Measurements from ENCODE around the gene HIF1A. TPM values are rescaled to one million over a fixed set of nuclear protein-coding genes. Genes with fewer than 3 reads are reported as not detected.

HIF1A gene
- total and polyA plus RNA-seq, 12 donors, result 47.2 to 531 (median 331) TPM

- TF ChIP-seq POLR2A (IDR thresholded peaks at IDR 0.05), result no peak
- no peak for TF ChIP-seq CTCF (IDR thresholded peaks at IDR 0.05)
- intact Hi-C loops (cut with DNase I), result loop anchor here (10.0 kb wide), 1 partner anchor 215 kb away; no protein-coding TSS in a partner anchor
- H3K9me3 ChIP-seq (replicated peaks in 1 of 3), result no peaks in the 10 kb centered on the region
These were observed 5.3 kb upstream of the HIF1A start for GRCh38 chr14:61690039-61690438.

DNA sequence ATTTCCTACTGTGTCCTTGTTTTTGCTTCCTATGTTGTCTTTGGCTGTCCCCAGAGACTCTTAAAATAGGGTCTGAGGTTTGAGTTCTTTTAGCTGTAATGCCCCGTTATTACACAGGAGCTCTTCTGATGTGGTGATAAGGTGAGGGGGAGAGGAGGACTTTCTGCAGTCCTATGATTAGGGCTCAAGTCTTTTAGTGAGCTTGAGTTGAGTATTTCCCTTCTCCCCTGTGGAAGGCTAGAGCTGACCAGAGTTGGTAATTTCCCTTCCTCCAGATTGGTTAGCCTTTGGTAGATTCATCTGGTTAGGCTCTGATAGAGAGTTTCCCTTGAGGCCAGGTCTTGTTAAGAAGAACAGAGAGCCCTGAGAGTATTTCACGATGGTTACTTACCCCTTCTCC, 4.3 kb upstream of the HIF1A start:
- H3K27ac ChIP-seq, result no peak overlapping the region
- WGBS, 4 donors, result 63 to 83% (median 81%) methylated on average over 2 of the region's 2 CpGs

More at GRCh38 chr14:61690039-61690438, 5.3 kb upstream of the HIF1A start:
- Histone ChIP-seq H3K27me3 (no peaks in the 10 kb centered on the region), H3K36me3 (replicated peaks in 1 of 2) (no peaks in the 10 kb centered on the region), H3K27ac (no peak overlapping the region), H3K4me3 (no peak overlapping the region), H3K4me1 (replicated peaks in 1 of 2) (peaks cover 3 to 7% of the 10 kb centered on the region in 2 donors)
- WGBS, 4 donors, result 49 to 59% (median 54%) methylated on average over 3 of the region's 3 CpGs
- no peak for DNase-seq

DNA sequence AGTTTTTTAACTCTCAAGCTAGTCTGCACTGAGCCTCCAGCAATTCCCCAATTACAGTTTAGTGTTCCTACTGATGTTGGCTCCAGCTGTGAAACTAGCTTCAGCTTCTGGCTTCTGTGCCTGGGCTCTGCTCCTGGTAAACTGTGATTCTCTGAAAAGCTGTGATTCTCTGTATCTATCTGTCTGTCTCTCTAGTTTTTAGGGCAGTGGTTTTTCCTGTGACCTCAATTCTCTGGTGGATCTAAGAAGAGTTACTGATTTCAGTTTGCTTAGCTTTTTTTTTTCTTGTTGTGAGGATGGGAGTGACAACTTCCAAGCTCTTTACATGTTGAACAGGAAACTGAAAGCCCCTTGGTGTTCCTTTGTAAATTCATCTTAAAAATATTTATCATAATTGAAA, 3.8 kb upstream of the HIF1A start:
- intact Hi-C loops (cut with DNase I), result loop anchor here (10.0 kb wide), 1 partner anchor 217 kb away; no protein-coding TSS in a partner anchor

More for the DNA sequence above, 4.3 kb upstream of the HIF1A start:
- Histone ChIP-seq H3K9me3 (replicated peaks in 1 of 3) (no peaks in the 10 kb centered on the region), H3K36me3 (replicated peaks in 1 of 2) (no peaks in the 10 kb centered on the region), H3K4me1 (replicated peaks in 1 of 2) (peaks cover 3 to 7% of the 10 kb centered on the region in 2 donors), H3K4me3 (no peak overlapping the region), H3K27me3 (no peaks in the 10 kb centered on the region)
- TF ChIP-seq CTCF (IDR thresholded peaks at IDR 0.05), result no peak
- TF ChIP-seq POLR2A (IDR thresholded peaks at IDR 0.05), result no peak
- DNase-seq, result no peak
- intact Hi-C loops (cut with DNase I), result loop anchor here (10.0 kb wide), 1 partner anchor 216 kb away; no protein-coding TSS in a partner anchor

GRCh38 chr14:61694039-61694438, 1.3 kb upstream of the HIF1A start:
- Histone ChIP-seq H3K9me3 (replicated peaks in 1 of 3) (no peaks in the 10 kb centered on the region), H3K4me1 (replicated peaks in 1 of 2) (peaks cover 3 to 23% of the 10 kb centered on the region in 2 donors), H3K27ac (peak overlapping the region in 1 of 5 donors; percentile 100), H3K36me3 (replicated peaks in 1 of 2) (no peaks in the 10 kb centered on the region), H3K4me3 (no peak overlapping the region), H3K27me3 (no peaks in the 10 kb centered on the region)
- WGBS, 4 donors, result 89 to 96% (median 94%) methylated on average over 6 of the region's 6 CpGs
- intact Hi-C loops (cut with DNase I), result loop anchor here (10.0 kb wide), 1 partner anchor 219 kb away; no protein-coding TSS in a partner anchor
- no peak for TF ChIP-seq CTCF (IDR thresholded peaks at IDR 0.05)
- TF ChIP-seq POLR2A (IDR thresholded peaks at IDR 0.05), result no peak
- no peak for DNase-seq

More for the DNA sequence above, 3.8 kb upstream of the HIF1A start:
- Histone ChIP-seq H3K9me3 (replicated peaks in 1 of 3) (no peaks in the 10 kb centered on the region), H3K27me3 (no peaks in the 10 kb centered on the region), H3K4me1 (replicated peaks in 1 of 2) (peaks cover 3 to 7% of the 10 kb centered on the region in 2 donors), H3K36me3 (replicated peaks in 1 of 2) (no peaks in the 10 kb centered on the region), H3K27ac (no peak overlapping the region), H3K4me3 (no peak overlapping the region)
- no peak for DNase-seq
- no peak for TF ChIP-seq POLR2A (IDR thresholded peaks at IDR 0.05)
- TF ChIP-seq CTCF (IDR thresholded peaks at IDR 0.05), result no peak
